Nephron (organoid): ENCODE data around the gene MYLK.

Source experiments
- H3K27ac Mint-ChIP-seq, 3 experiments: 2 replicates each; pipeline ENCODE4 v1.8.0; 2020; ENCODE audit warnings: mixed read lengths in 3 of 3, mild to moderate bottlenecking in 2 of 3, moderate library complexity in 1 of 3
- H3K27me3 Mint-ChIP-seq: 2 replicates; pipeline ENCODE4 v1.8.0; 2021; ENCODE audit warnings: low read depth, mild to moderate bottlenecking, moderate library complexity, mixed read lengths
- H3K36me3 Mint-ChIP-seq: 2 replicates; pipeline ENCODE4 v1.8.0; 2020; ENCODE audit warnings: low read depth, mixed read lengths
- H3K4me1 Mint-ChIP-seq: 2 replicates; pipeline ENCODE4 v1.8.0; 2020; ENCODE audit warnings: mixed read lengths
- H3K4me3 Mint-ChIP-seq, 3 experiments: 2 replicates each; pipeline ENCODE4 v1.8.0; 2020; ENCODE audit warnings: mild to moderate bottlenecking in 3 of 3, mixed read lengths in 3 of 3, moderate library complexity in 2 of 3
- H3K9me3 Mint-ChIP-seq: 2 replicates; pipeline ENCODE4 v1.8.0; 2020; ENCODE audit warnings: mixed read lengths
- TF ChIP-seq, protein P1 (sequence below), 3 experiments: fragments of 200-600 bp; sonication (generic); IDR thresholded peaks; one replicate each; pipeline ENCODE4 v1.5.0; 2021; ENCODE audit warnings: antibody characterized with exemption in 3 of 3; ENCODE audit not compliant: unreplicated experiment in 3 of 3

MYLK gene

DNA sequence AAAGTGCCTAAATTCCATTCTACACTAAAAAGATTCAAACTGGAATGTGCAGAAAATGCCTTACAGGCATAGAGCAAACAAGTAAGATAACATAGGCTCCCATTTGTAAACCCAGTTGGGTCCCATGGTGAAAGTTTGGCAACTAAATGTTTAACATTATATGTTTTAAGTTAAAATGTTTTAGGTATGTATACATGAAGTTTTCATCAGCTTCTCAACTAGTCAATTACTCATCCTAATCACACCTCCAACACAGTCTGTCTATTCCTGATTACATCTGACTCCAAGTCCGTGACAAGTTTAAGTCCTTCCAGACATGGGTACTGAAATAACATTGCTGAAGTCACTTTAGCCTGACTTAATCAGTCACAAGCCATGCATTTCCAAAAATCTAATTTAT lies 25.0 kb downstream of the MYLK start:
- Mint-ChIP-seq H3K9me3 (peaks cover 15% of the 10 kb centered on the region), H3K4me3 (no peak overlapping the region), H3K27ac (no peak overlapping the region), H3K27me3 (no peaks in the 10 kb centered on the region), H3K36me3 (no peaks in the 10 kb centered on the region), H3K4me1 (no peaks in the 10 kb centered on the region)
- TF ChIP-seq, protein P1, sequence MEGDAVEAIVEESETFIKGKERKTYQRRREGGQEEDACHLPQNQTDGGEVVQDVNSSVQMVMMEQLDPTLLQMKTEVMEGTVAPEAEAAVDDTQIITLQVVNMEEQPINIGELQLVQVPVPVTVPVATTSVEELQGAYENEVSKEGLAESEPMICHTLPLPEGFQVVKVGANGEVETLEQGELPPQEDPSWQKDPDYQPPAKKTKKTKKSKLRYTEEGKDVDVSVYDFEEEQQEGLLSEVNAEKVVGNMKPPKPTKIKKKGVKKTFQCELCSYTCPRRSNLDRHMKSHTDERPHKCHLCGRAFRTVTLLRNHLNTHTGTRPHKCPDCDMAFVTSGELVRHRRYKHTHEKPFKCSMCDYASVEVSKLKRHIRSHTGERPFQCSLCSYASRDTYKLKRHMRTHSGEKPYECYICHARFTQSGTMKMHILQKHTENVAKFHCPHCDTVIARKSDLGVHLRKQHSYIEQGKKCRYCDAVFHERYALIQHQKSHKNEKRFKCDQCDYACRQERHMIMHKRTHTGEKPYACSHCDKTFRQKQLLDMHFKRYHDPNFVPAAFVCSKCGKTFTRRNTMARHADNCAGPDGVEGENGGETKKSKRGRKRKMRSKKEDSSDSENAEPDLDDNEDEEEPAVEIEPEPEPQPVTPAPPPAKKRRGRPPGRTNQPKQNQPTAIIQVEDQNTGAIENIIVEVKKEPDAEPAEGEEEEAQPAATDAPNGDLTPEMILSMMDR (IDR thresholded peaks at IDR 0.05; ENCODE audit: unreplicated experiment in 3 of 3) = no peak

DNA sequence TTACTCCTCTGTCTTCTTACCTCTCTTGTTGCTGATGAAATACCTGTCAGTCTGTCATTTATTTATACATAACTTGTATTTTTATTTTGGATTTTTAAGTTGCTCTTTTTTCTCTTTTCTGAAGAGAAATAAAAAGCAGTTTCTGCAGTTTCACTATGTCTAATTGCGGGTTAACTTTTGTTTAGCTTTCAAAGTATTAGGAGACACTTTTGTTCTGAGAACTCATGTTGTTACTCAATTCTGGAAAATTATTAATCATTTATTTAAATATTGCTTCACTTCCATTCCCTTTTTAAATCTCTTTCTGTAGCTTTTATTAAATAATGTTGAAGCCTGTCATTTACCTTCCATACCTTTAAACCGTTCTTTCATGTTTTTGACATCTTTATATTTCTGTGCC lies 29.2 kb downstream of the MYLK start:
- Mint-ChIP-seq H3K4me3 (no peak overlapping the region), H3K36me3 (no peaks in the 10 kb centered on the region), H3K9me3 (peaks cover 16% of the 10 kb centered on the region), H3K4me1 (no peaks in the 10 kb centered on the region), H3K27me3 (no peaks in the 10 kb centered on the region), H3K27ac (no peak overlapping the region)
- TF ChIP-seq, protein P1 (IDR thresholded peaks at IDR 0.05; ENCODE audit: unreplicated experiment in 3 of 3) = no peak

DNA sequence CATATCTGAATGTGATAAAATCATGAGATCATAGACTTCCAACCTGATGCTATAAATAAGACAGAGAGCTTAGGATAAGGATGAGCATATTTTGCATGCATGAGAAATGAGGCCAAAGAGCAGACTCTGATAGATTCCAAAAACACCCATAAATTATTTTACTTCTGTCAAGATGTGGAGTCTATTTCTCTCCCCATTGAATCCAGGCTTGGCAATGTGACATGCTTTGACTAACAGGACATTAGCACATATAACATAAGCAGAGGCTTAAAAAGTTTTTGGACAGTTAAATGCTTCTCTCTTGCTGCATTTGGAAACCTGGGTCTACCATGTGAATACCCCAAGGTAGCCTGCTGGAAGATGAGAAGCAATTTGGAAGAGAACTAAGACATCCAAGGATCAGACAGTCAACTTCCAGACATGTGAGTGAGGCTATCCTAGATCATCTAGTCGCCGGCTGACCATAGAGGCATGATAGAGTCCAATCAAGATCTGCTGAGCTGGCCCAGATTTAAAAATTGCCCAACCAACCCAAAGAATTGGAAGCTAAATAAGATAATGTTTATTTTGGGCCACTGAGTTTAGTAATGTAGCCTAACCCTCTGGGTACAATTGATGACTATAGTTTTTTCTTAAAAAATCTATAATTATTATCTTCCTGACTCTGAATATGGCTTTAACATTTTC lies 30.3 kb downstream of the MYLK start:
- H3K4me1 Mint-ChIP-seq = no peaks in the 10 kb centered on the region
- TF ChIP-seq, protein P1 (IDR thresholded peaks at IDR 0.05; ENCODE audit: unreplicated experiment in 3 of 3) = no peak
- no peaks in the 10 kb centered on the region for H3K36me3 Mint-ChIP-seq
- H3K27ac Mint-ChIP-seq = no peak overlapping the region
- H3K27me3 Mint-ChIP-seq = no peaks in the 10 kb centered on the region
- H3K4me3 Mint-ChIP-seq = no peak overlapping the region
- H3K9me3 Mint-ChIP-seq = peaks cover 25% of the 10 kb centered on the region

DNA sequence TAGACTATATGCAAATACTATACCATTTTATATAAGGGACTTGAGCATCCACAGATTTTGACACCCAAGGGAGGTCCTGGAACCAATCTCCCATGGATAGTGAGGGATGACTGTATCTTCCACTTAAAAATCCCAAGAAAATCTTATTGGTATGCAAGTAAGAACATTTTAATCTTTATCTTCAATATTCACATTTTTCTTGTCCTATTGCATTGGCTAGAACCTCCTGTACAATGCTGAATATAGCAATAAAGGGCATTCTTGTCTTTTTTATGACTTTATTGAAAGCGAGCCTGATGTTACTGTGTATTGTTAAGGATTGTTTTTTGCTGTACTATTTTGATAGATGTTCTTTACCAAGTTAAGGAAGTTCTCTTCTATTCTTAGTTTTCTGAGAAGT lies 36.9 kb downstream of the MYLK start:
- H3K4me3 Mint-ChIP-seq = no peak overlapping the region
- no peak overlapping the region for H3K27ac Mint-ChIP-seq

DNA sequence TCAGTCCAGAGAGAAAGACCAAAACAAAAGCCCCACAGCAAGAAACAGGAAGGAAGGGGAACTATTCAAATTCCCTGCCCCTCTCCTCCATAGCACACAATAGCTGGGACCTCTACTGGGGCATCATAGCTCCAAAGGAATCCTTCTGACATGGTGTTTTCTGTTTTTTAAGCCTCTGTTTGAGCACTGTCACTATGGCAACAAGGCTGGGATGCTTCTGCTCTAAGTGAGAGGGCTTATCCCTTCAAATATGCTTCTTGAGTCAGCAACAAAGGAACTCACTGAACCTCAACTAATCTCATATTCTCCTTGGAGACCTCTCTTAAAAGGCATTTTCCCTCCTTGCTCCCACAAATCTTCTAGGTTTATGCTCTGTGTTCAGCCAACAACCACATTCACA lies 40.5 kb downstream of the MYLK start:
- H3K36me3 Mint-ChIP-seq = no peaks in the 10 kb centered on the region
- no peak overlapping the region for H3K4me3 Mint-ChIP-seq
- no peak overlapping the region for H3K27ac Mint-ChIP-seq
- H3K4me1 Mint-ChIP-seq = no peaks in the 10 kb centered on the region
- H3K9me3 Mint-ChIP-seq = peaks cover 32% of the 10 kb centered on the region
- TF ChIP-seq, protein P1 (IDR thresholded peaks at IDR 0.05; ENCODE audit: unreplicated experiment in 3 of 3) = no peak
- peaks cover 5% of the 10 kb centered on the region for H3K27me3 Mint-ChIP-seq

More for the DNA sequence above, 36.9 kb downstream of the MYLK start:
- peaks cover 33% of the 10 kb centered on the region for H3K9me3 Mint-ChIP-seq
- TF ChIP-seq, protein P1 (IDR thresholded peaks at IDR 0.05; ENCODE audit: unreplicated experiment in 3 of 3) = no peak
- peaks cover 5% of the 10 kb centered on the region for H3K27me3 Mint-ChIP-seq
- H3K36me3 Mint-ChIP-seq = no peaks in the 10 kb centered on the region
- H3K4me1 Mint-ChIP-seq = no peaks in the 10 kb centered on the region

DNA sequence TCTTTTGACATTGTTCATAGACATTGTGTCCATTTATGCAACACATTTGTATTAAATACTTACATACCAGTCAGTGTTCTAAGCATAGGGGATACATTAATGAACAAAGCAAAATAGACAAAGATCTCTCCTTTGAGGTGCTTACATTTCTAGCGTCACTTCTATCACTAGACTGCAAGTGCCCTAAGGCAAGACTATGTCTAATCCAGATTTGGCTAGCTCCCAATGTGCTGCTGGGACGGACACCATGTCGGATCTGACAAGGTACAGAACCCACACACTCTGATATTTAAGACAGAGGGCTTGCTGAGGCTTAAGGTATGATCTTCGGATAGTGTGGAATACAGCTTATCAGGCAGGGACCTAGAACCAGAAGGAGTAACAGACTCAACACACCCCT lies 41.4 kb downstream of the MYLK start:
- Mint-ChIP-seq H3K4me3 (no peak overlapping the region), H3K4me1 (no peaks in the 10 kb centered on the region), H3K27me3 (peaks cover 5% of the 10 kb centered on the region), H3K9me3 (peaks cover 36% of the 10 kb centered on the region), H3K36me3 (peaks cover 2% of the 10 kb centered on the region), H3K27ac (no peak overlapping the region)
- TF ChIP-seq, protein P1 (IDR thresholded peaks at IDR 0.05; ENCODE audit: unreplicated experiment in 3 of 3) = no peak
